HG03196 (cell line): Measurements from ENCODE around the gene KCNQ1.

ENCODE experiments used
- ATAC-seq: cut with Tn5 transposase; IDR thresholded peaks from one replicate; pipeline ENCODE4 v1.9.1; 2021; ENCODE audit not compliant: unreplicated experiment

KCNQ1 gene

GRCh38 chr11:2507945-2508749 lies 63.3 kb downstream of the KCNQ1 start:
- ATAC-seq = no peak

- ATAC-seq = no peak
Measured at GRCh38 chr11:2508793-2509192, 64.0 kb downstream of the KCNQ1 start.

DNA sequence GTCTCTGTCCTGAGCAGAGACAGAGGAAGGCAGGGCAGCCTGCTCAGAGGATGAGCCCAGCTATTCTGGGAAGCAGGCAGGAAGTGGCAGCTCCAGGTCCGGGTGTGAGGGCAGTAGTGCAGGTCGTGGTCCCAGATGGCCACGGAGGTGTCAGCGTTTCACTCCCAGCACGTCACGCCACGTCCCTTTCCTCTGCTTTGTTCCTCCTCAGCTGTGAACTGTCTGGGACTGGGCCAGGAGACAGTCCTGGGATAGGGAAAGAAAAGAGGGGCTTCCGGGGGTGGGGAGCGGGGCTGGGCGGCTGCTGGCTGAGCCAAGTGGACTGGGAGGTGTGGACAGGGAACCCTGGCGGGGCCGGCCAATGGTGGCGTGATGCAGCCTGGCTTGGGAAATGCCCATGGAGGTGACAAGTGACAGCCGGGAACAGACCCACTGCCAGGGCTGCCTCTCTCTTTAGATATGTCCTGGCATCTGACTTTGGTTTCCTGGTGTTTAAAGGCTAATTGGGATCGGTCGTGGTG lies 64.7 kb downstream of the KCNQ1 start:
- no peak for ATAC-seq

DNA sequence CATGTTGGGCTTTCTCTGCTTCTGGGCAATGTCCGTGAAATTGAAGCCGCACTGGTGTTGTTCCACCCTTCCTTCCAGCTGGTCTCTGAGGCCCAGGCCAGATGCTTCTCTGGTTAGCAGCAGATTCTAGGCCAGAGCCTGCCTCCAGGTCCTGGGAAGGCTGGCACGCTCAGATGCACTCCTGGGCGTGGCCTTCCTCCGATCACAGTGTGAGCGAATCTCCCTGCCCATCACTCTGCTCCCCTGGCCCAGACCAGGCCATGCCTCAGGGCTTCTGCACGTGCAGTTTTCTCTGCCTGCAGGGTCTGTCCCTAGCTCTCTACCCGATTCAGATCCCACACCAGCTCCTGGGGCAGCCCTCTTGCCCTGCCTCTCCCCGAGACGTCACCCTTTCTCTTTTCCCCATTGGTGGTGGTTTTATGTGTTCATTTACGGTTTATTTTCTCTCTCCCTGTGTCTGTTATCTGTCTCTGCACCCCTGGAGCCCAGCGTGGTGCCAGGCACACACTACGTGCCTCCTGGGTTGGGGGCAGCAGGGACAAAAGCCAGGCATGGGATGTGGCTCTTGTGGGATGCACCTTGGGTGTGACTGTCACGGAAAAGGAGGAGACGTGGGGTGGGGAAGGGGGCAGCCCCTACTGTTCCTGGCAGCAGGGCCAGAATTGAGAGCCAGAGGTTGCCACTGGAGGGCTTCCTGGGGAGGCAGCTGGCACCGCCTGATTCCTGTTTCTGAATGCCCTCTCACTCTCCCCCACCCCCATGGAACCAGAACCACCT lies 66.0 kb downstream of the KCNQ1 start:
- ATAC-seq = no peak

- no peak for ATAC-seq
Measured at GRCh38 chr11:2511421-2512369, 66.9 kb downstream of the KCNQ1 start.

- no peak for ATAC-seq
Measured at GRCh38 chr11:2512431-2513407, 67.9 kb downstream of the KCNQ1 start.

- ATAC-seq = no peak
Measured at GRCh38 chr11:2513441-2513840, 68.6 kb downstream of the KCNQ1 start.

DNA sequence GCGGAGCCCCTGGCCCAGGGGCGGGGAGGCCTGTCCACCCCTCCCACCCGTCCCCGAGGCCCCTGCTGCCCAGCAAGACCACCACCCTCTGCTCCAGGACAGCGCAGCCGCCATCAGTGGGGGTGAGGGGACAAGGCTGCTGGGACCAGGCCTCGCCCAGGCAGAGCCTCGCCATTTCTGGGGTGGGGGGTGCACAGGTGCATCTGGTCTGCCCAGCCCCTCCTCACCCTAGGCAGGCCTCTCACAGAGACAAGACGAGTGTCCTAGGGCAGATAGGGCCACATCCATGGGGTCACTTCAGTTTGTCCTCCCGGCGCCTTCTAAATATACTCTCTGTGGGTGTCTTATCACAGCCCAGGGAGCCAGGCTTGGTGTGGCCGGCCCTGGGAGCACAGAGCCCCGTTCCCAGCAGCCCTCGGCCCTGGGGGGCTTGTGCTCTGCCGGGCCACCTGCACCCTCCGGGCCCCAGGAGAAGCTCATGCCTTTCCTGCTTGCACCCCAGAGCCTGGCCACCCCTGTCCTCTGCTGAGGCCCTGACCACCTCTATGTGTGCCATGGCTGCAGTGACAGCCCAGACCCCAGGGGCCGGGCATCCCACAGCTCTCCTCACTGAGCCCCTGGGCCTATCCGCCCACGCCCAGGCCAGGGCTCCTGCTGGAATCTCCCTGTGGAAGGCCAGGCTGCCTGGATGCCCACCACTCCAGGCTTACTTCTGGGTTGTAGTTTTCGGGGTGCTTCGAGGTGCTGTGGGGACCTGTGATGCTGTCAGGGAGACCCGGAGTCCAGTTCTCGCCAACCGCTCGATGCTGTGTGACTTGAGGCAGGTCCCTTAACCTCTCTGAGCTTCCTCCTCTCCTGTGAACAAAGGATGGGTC lies 70.8 kb downstream of the KCNQ1 start:
- no peak for ATAC-seq

GRCh38 chr11:2516276-2517015 lies 71.6 kb downstream of the KCNQ1 start:
- ATAC-seq = no peak

GRCh38 chr11:2517016-2517385 lies 72.2 kb downstream of the KCNQ1 start:
- no peak for ATAC-seq

- ATAC-seq = no peak
Measured at GRCh38 chr11:2517386-2518064, 72.7 kb downstream of the KCNQ1 start.

- ATAC-seq = no peak
Measured at GRCh38 chr11:2518111-2518982, 73.5 kb downstream of the KCNQ1 start.

- ATAC-seq = no peak
Measured at GRCh38 chr11:2518983-2519340, 74.2 kb downstream of the KCNQ1 start.

DNA sequence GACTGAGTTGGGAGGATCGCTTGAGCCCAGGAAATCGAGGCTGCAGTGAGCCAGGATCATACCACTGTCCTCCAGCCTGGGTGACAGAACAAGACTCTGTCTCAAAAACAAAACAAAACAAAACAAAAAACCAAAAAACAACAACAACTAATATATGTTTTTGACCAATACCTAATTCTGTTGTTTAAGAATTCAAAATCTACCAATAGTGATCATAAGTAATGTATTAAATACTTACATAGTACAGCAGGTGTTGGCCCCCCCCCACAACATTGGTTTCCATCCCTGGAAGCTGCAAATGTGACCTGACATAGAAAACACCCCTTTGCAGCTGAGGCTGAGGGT lies 74.7 kb downstream of the KCNQ1 start:
- no peak for ATAC-seq

GRCh38 chr11:2519862-2520735 lies 75.3 kb downstream of the KCNQ1 start:
- ATAC-seq = no peak

DNA sequence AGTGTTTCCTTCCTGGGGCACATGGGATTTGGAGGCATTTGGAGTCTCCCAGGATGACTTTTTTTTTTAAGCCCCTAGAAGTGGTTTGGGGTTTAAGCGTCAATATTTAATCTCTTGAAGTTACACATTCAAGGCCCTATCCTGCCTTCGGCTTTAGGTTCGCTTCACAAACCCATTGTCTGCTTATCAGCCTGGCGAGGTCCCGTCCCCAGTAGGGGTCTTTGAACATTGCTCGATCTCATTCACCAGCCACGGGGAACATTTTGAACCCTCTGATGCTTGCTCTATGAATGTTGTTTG lies 75.9 kb downstream of the KCNQ1 start:
- no peak for ATAC-seq
